ENCODE data around the gene SEM1. TPM values are rescaled to one million over a fixed set of nuclear protein-coding genes. Genes with fewer than 3 reads are reported as not detected.
"Not testable (repeated sequence)": the region's sequence is repeated elsewhere in the genome, so short reads cannot be mapped to it uniquely, and the experiment has no call there.

SEM1 gene
- total and polyA plus RNA-seq, 4 experiments from 2014 or later, result 35.1 to 152 (median 83.9) TPM

- H3K27ac Mint-ChIP-seq, result no peak overlapping the region
Measured at GRCh38 chr7:96737545-96738050, 28.0 kb upstream of the SEM1 start.

GRCh38 chr7:96734343-96734742 is 24.7 kb upstream of the SEM1 start:
- H3K9me3 ChIP-seq (ENCODE audit: control insufficient read depth in 1 of 2, low read length in 2 of 2), result no peaks in the 10 kb centered on the region
- no peak for DNase-seq
- H3K4me1 Mint-ChIP-seq, result no peaks in the 10 kb centered on the region
- ChIA-PET POLR2A (ENCODE audit: partially characterized antibody) (no interaction called here), CTCF (ENCODE audit: partially characterized antibody) (no interaction called here)
- no peaks in the 10 kb centered on the region for H3K4me1 ChIP-seq (ENCODE audit: insufficient read depth, low read length)
- no peak overlapping the region for H3K27ac ChIP-seq (ENCODE audit: low read depth, low read length)
- no peak overlapping the region for H3K4me3 ChIP-seq (ENCODE audit: low read length in 2 of 2)
- no peaks in the 10 kb centered on the region for H3K36me3 Mint-ChIP-seq
- H3K4me3 Mint-ChIP-seq, result no peak overlapping the region
- no peaks in the 10 kb centered on the region for H3K36me3 ChIP-seq (ENCODE audit: insufficient read depth, low read length)
- H3K27me3 Mint-ChIP-seq, result peaks cover 4 to 12% of the 10 kb centered on the region in 2 donors
- no peaks in the 10 kb centered on the region for H3K9me3 Mint-ChIP-seq
- intact Hi-C loops (cut with micrococcal nuclease), result no loop called here
- peaks cover 3% of the 10 kb centered on the region for H3K27me3 ChIP-seq (ENCODE audit: insufficient read depth, low read length)
- no peak overlapping the region for H3K27ac Mint-ChIP-seq

More at GRCh38 chr7:96737545-96738050, 28.0 kb upstream of the SEM1 start:
- Mint-ChIP-seq H3K4me3 (no peak overlapping the region), H3K4me1 (no peaks in the 10 kb centered on the region), H3K9me3 (no peaks in the 10 kb centered on the region), H3K36me3 (no peaks in the 10 kb centered on the region), H3K27me3 (peaks cover 12 to 27% of the 10 kb centered on the region in 2 donors)
- Histone ChIP-seq H3K27ac (ENCODE audit: low read depth, low read length) (no peak overlapping the region), H3K36me3 (ENCODE audit: insufficient read depth, low read length) (no peaks in the 10 kb centered on the region), H3K4me1 (ENCODE audit: insufficient read depth, low read length) (no peaks in the 10 kb centered on the region), H3K4me3 (ENCODE audit: low read length in 2 of 2) (no peak overlapping the region), H3K9me3 (ENCODE audit: control insufficient read depth in 1 of 2, low read length in 2 of 2) (no peaks in the 10 kb centered on the region), H3K27me3 (ENCODE audit: insufficient read depth, low read length) (no peaks in the 10 kb centered on the region)
- ChIA-PET POLR2A (ENCODE audit: partially characterized antibody) (no interaction called here), CTCF (ENCODE audit: partially characterized antibody) (no interaction called here)
- intact Hi-C loops (cut with micrococcal nuclease), result no loop called here
- DNase-seq, result no peak

GRCh38 chr7:96729820-96730219 is 20.2 kb upstream of the SEM1 start:
- no peaks in the 10 kb centered on the region for H3K9me3 ChIP-seq (ENCODE audit: control insufficient read depth in 1 of 2, low read length in 2 of 2)
- H3K27ac ChIP-seq (ENCODE audit: low read depth, low read length), result no peak overlapping the region
- Mint-ChIP-seq H3K27me3 (peaks cover 4 to 15% of the 10 kb centered on the region in 2 donors), H3K4me1 (no peaks in the 10 kb centered on the region), H3K36me3 (no peaks in the 10 kb centered on the region), H3K9me3 (no peaks in the 10 kb centered on the region), H3K27ac (no peak overlapping the region), H3K4me3 (no peak overlapping the region)
- no peaks in the 10 kb centered on the region for H3K36me3 ChIP-seq (ENCODE audit: insufficient read depth, low read length)
- no peak overlapping the region for H3K4me3 ChIP-seq (ENCODE audit: low read length in 2 of 2)
- no peaks in the 10 kb centered on the region for H3K4me1 ChIP-seq (ENCODE audit: insufficient read depth, low read length)
- intact Hi-C loops (cut with micrococcal nuclease), result no loop called here
- ChIA-PET CTCF (ENCODE audit: partially characterized antibody) (no interaction called here), POLR2A (ENCODE audit: partially characterized antibody) (no interaction called here)
- no peak for DNase-seq
- H3K27me3 ChIP-seq (ENCODE audit: insufficient read depth, low read length), result peaks cover 3% of the 10 kb centered on the region

GRCh38 chr7:96728139-96728538 is 18.5 kb upstream of the SEM1 start:
- Histone ChIP-seq H3K36me3 (ENCODE audit: insufficient read depth, low read length) (no peaks in the 10 kb centered on the region), H3K4me3 (ENCODE audit: low read length in 2 of 2) (no peak overlapping the region), H3K9me3 (ENCODE audit: control insufficient read depth in 1 of 2, low read length in 2 of 2) (no peaks in the 10 kb centered on the region), H3K27ac (ENCODE audit: low read depth, low read length) (no peak overlapping the region), H3K27me3 (ENCODE audit: insufficient read depth, low read length) (peaks cover 3% of the 10 kb centered on the region), H3K4me1 (ENCODE audit: insufficient read depth, low read length) (no peaks in the 10 kb centered on the region)
- Mint-ChIP-seq H3K4me1 (no peaks in the 10 kb centered on the region), H3K9me3 (no peaks in the 10 kb centered on the region), H3K4me3 (no peak overlapping the region), H3K27me3 (peaks cover 5 to 11% of the 10 kb centered on the region in 2 donors), H3K27ac (no peak overlapping the region), H3K36me3 (no peaks in the 10 kb centered on the region)
- ChIA-PET POLR2A (ENCODE audit: partially characterized antibody) (no interaction called here), CTCF (ENCODE audit: partially characterized antibody) (no interaction called here)
- intact Hi-C loops (cut with micrococcal nuclease), result no loop called here
- DNase-seq, result no peak

- ChIA-PET POLR2A (ENCODE audit: partially characterized antibody) (no interaction called here), CTCF (ENCODE audit: partially characterized antibody) (no interaction called here)
- Mint-ChIP-seq H3K36me3 (no peaks in the 10 kb centered on the region), H3K4me1 (no peaks in the 10 kb centered on the region), H3K27me3 (peaks cover 4 to 10% of the 10 kb centered on the region in 2 donors), H3K9me3 (no peaks in the 10 kb centered on the region), H3K27ac (no peak overlapping the region), H3K4me3 (no peak overlapping the region)
- Histone ChIP-seq H3K27ac (ENCODE audit: low read depth, low read length) (no peak overlapping the region), H3K4me3 (ENCODE audit: low read length in 2 of 2) (no peak overlapping the region), H3K27me3 (ENCODE audit: insufficient read depth, low read length) (peaks cover 3% of the 10 kb centered on the region), H3K4me1 (ENCODE audit: insufficient read depth, low read length) (no peaks in the 10 kb centered on the region), H3K36me3 (ENCODE audit: insufficient read depth, low read length) (no peaks in the 10 kb centered on the region), H3K9me3 (ENCODE audit: control insufficient read depth in 1 of 2, low read length in 2 of 2) (no peaks in the 10 kb centered on the region)
- intact Hi-C loops (cut with micrococcal nuclease), result no loop called here
- DNase-seq, result no peak
Measured at GRCh38 chr7:96727534-96728088, 18.0 kb upstream of the SEM1 start.

- H3K4me1 Mint-ChIP-seq, result no peaks in the 10 kb centered on the region
- no peak for DNase-seq
- intact Hi-C loops (cut with micrococcal nuclease), result no loop called here
- Histone ChIP-seq H3K27ac (ENCODE audit: low read depth, low read length) (no peak overlapping the region), H3K4me1 (ENCODE audit: insufficient read depth, low read length) (no peaks in the 10 kb centered on the region), H3K4me3 (ENCODE audit: low read length in 2 of 2) (no peak overlapping the region), H3K9me3 (ENCODE audit: control insufficient read depth in 1 of 2, low read length in 2 of 2) (no peaks in the 10 kb centered on the region), H3K27me3 (ENCODE audit: insufficient read depth, low read length) (no peaks in the 10 kb centered on the region), H3K36me3 (ENCODE audit: insufficient read depth, low read length) (no peaks in the 10 kb centered on the region)
- no peaks in the 10 kb centered on the region for H3K36me3 Mint-ChIP-seq
- peaks cover 14 to 32% of the 10 kb centered on the region in 2 donors for H3K27me3 Mint-ChIP-seq
- CTCF ChIA-PET (ENCODE audit: partially characterized antibody), result no interaction called here
- POLR2A ChIA-PET (ENCODE audit: partially characterized antibody), result no interaction called here
- no peak overlapping the region for H3K4me3 Mint-ChIP-seq
- peaks cover 0 to 4% (median 0%) of the 10 kb centered on the region in 8 donors for H3K9me3 Mint-ChIP-seq
- H3K27ac Mint-ChIP-seq, result no peak overlapping the region
Measured at GRCh38 chr7:96723622-96724021, 14.0 kb upstream of the SEM1 start.

GRCh38 chr7:96722928-96723327 is 13.3 kb upstream of the SEM1 start:
- CTCF ChIA-PET (ENCODE audit: partially characterized antibody); H3K9me3 ChIP-seq (ENCODE audit: control insufficient read depth in 1 of 2, low read length in 2 of 2); H3K4me1 Mint-ChIP-seq; DNase-seq; H3K27me3 ChIP-seq (ENCODE audit: insufficient read depth, low read length); H3K36me3 ChIP-seq (ENCODE audit: insufficient read depth, low read length); H3K36me3 Mint-ChIP-seq; POLR2A ChIA-PET (ENCODE audit: partially characterized antibody); H3K27ac Mint-ChIP-seq; intact Hi-C loops (cut with micrococcal nuclease); H3K4me1 ChIP-seq (ENCODE audit: insufficient read depth, low read length); H3K4me3 Mint-ChIP-seq; H3K4me3 ChIP-seq (ENCODE audit: low read length in 2 of 2); H3K9me3 Mint-ChIP-seq; H3K27ac ChIP-seq (ENCODE audit: low read depth, low read length): not testable (repeated sequence)
- peaks cover 14 to 32% of the 10 kb centered on the region in 2 donors for H3K27me3 Mint-ChIP-seq

GRCh38 chr7:96720843-96721242 is 11.2 kb upstream of the SEM1 start:
- no peaks in the 10 kb centered on the region for H3K36me3 Mint-ChIP-seq
- Histone ChIP-seq H3K36me3 (ENCODE audit: insufficient read depth, low read length) (no peaks in the 10 kb centered on the region), H3K9me3 (ENCODE audit: control insufficient read depth in 1 of 2, low read length in 2 of 2) (no peaks in the 10 kb centered on the region), H3K27me3 (ENCODE audit: insufficient read depth, low read length) (peaks cover 10% of the 10 kb centered on the region), H3K4me1 (ENCODE audit: insufficient read depth, low read length) (no peaks in the 10 kb centered on the region), H3K4me3 (ENCODE audit: low read length in 2 of 2) (no peak overlapping the region), H3K27ac (ENCODE audit: low read depth, low read length) (no peak overlapping the region)
- H3K4me3 Mint-ChIP-seq, result no peak overlapping the region
- ChIA-PET POLR2A (ENCODE audit: partially characterized antibody) (no interaction called here), CTCF (ENCODE audit: partially characterized antibody) (no interaction called here)
- intact Hi-C loops (cut with micrococcal nuclease), result no loop called here
- no peak for DNase-seq
- H3K27me3 Mint-ChIP-seq, result peaks cover 25 to 38% of the 10 kb centered on the region in 2 donors
- no peak overlapping the region for H3K27ac Mint-ChIP-seq
- no peaks in the 10 kb centered on the region for H3K4me1 Mint-ChIP-seq
- H3K9me3 Mint-ChIP-seq, result peaks cover 0 to 8% (median 0%) of the 10 kb centered on the region in 8 donors
